ENCODE results near the gene APP.

APP gene

GRCh38 chr21:26125433-26126167 lies 45.0 kb downstream of the APP start:
- no peak for DNase-seq

GRCh38 chr21:26124896-26125295 lies 45.7 kb downstream of the APP start:
- no peak for DNase-seq

GRCh38 chr21:26124421-26124833 lies 46.1 kb downstream of the APP start:
- DNase-seq: no peak

- DNase-seq: no peak
These were observed 47.6 kb downstream of the APP start for GRCh38 chr21:26123012-26123411.

- no peak for DNase-seq
These were observed 49.7 kb downstream of the APP start for GRCh38 chr21:26120828-26121227.

- DNase-seq: no peak
These were observed 50.7 kb downstream of the APP start for GRCh38 chr21:26119906-26120305.

GRCh38 chr21:26118938-26119540 lies 51.5 kb downstream of the APP start:
- no peak for DNase-seq

- DNase-seq: no peak
These were observed 52.6 kb downstream of the APP start for GRCh38 chr21:26117972-26118367.

GRCh38 chr21:26117324-26117971 lies 53.1 kb downstream of the APP start:
- DNase-seq: no peak

GRCh38 chr21:26116456-26117011 lies 54.0 kb downstream of the APP start:
- DNase-seq: no peak

- no peak for DNase-seq
These were observed 54.7 kb downstream of the APP start for GRCh38 chr21:26115899-26116298.

GRCh38 chr21:26115305-26115704 lies 55.3 kb downstream of the APP start:
- DNase-seq: no peak

GRCh38 chr21:26112975-26113374 lies 57.6 kb downstream of the APP start:
- no peak for DNase-seq

- DNase-seq: no peak
These were observed 58.3 kb downstream of the APP start for GRCh38 chr21:26112127-26112742.

GRCh38 chr21:26110715-26111114 lies 59.9 kb downstream of the APP start:
- DNase-seq: no peak

- no peak for DNase-seq
These were observed 63.1 kb downstream of the APP start for GRCh38 chr21:26107429-26107828.

GRCh38 chr21:26106562-26106961 lies 64.0 kb downstream of the APP start:
- no peak for DNase-seq

- DNase-seq: no peak
These were observed 64.8 kb downstream of the APP start for GRCh38 chr21:26105819-26106218.

- no peak for DNase-seq
These were observed 70.0 kb downstream of the APP start for GRCh38 chr21:26100573-26100972.

- no peak for DNase-seq
These were observed 70.9 kb downstream of the APP start for GRCh38 chr21:26099610-26100219.

GRCh38 chr21:26098772-26099397 lies 71.7 kb downstream of the APP start:
- DNase-seq: no peak

GRCh38 chr21:26097475-26097874 lies 73.1 kb downstream of the APP start:
- DNase-seq: no peak

All from activated CD4-positive, CD25-positive, alpha-beta regulatory T cell treated with anti-CD3 and anti-CD28 coated beads, Interleukin-2, amount 50 U/mL, for 72 hours (primary cell).